B cell (primary cell): Measurements from ENCODE around the gene UACA. TPM values are rescaled to one million over a fixed set of nuclear protein-coding genes. Genes with fewer than 3 reads are reported as not detected.

Experiments
- ATAC-seq: fragments of 200-7000 bp; cut with Tn5 transposase; one replicate; pipeline ENCODE4 v1.10.0; 2021; ENCODE audit warnings: low read depth, mild to moderate bottlenecking, moderate number of reproducible peaks, moderate library complexity
- CTCF ChIA-PET: fragments of 350-600 bp; sonication (Branson Sonifier 250); formaldehyde crosslinking; loops from one replicate; lab custom pipeline; 2021; ENCODE audit warnings: antibody characterized with exemption, inconsistent platforms; lab: Charles Lee
- POLR2A ChIA-PET: fragments of 350-600 bp; sonication (Branson Sonifier 250); formaldehyde crosslinking; loops from one replicate; lab custom pipeline; 2021; ENCODE audit warnings: antibody characterized with exemption; lab: Charles Lee
- DNase-seq: peaks from one replicate; pipeline ENCODE4 v3.0.0; 2013
- H2AFZ ChIP-seq: 2 replicates; pipeline ENCODE4 v1.6.1; 2012; ENCODE audit warnings: mild to moderate bottlenecking, low read depth, low read length; ENCODE audit not compliant: insufficient read depth, poor library complexity, severe bottlenecking
- H3K27ac ChIP-seq, 2 donors: 1 replicate in 1 of 2; 2 replicates in 1 of 2; pipeline ENCODE4 v1.5.1; 2012 to 2013; ENCODE audit warnings: low read length in 2 of 2, mild to moderate bottlenecking in 2 of 2, moderate library complexity in 1 of 2
- H3K27me3 ChIP-seq, 4 experiments: fragments of 200-600 bp in 1 of 4; sonication (generic) in 1 of 4; replicated peaks in 1 of 4; 1 replicate in 2 of 4; 2 replicates in 2 of 4; pipeline versions ENCODE4 v1.6.1 to v1.7.0; 2013 to 2016; ENCODE audit warnings: low read length in 3 of 4, mild to moderate bottlenecking in 2 of 4, mixed read lengths in 1 of 4, moderate library complexity in 1 of 4; ENCODE audit not compliant: insufficient read depth in 4 of 4, control insufficient read depth in 3 of 4; ENCODE audit errors: control extremely low read depth in 1 of 4
- H3K36me3 ChIP-seq, 2 experiments: replicated peaks in 1 of 2; 1 replicate in 1 of 2; 2 replicates in 1 of 2; pipeline versions ENCODE4 v1.6.1 to v1.7.1; 2013; ENCODE audit warnings: low read length in 1 of 2; ENCODE audit not compliant: insufficient read depth in 2 of 2, control insufficient read depth in 1 of 2; ENCODE audit errors: control extremely low read depth in 1 of 2, extremely low read depth in 1 of 2
- H3K4me1 ChIP-seq, 2 donors: fragments of 200-600 bp in 1 of 2; sonication (generic) in 1 of 2; 1 replicate in 1 of 2; 2 replicates in 1 of 2; pipeline versions ENCODE4 v1.5.1 to v1.6.1; 2013 to 2017; ENCODE audit warnings: low read length in 2 of 2; ENCODE audit not compliant: control insufficient read depth in 2 of 2, insufficient read depth in 2 of 2
- H3K4me2 ChIP-seq: replicated peaks from 2 replicates; pipeline ENCODE3; 2012; ENCODE audit warnings: mild to moderate bottlenecking, low read depth, low read length; ENCODE audit not compliant: poor library complexity, severe bottlenecking
- H3K4me3 ChIP-seq, 5 experiments: fragments of 200-600 bp in 1 of 5; sonication (generic) in 1 of 5; 1 replicate in 3 of 5; 2 replicates in 2 of 5; pipeline versions ENCODE4 v1.5.1 to v1.7.0; 2011 to 2016; ENCODE audit warnings: low read length in 4 of 5, mild to moderate bottlenecking in 4 of 5, low read depth in 2 of 5, control low read depth in 1 of 5, moderate library complexity in 1 of 5; ENCODE audit not compliant: insufficient read depth in 1 of 5; ENCODE audit errors: control extremely low read depth in 1 of 5, extremely low read depth in 1 of 5
- H3K79me2 ChIP-seq: fragments of 200-600 bp; sonication (generic); one replicate; pipeline ENCODE4 v1.6.0; 2016; ENCODE audit warnings: low read length; ENCODE audit not compliant: control insufficient read depth, insufficient read depth
- H3K9ac ChIP-seq: fragments of 200-600 bp; sonication (generic); 2 replicates; pipeline ENCODE4 v1.6.1; 2017; ENCODE audit warnings: mild to moderate bottlenecking, low read length, moderate library complexity
- H3K9me3 ChIP-seq, 3 donors: one replicate each; pipeline versions ENCODE4 v1.6.1 to v1.7.1; 2013; ENCODE audit warnings: low read length in 2 of 3; ENCODE audit not compliant: control insufficient read depth in 2 of 3, insufficient read depth in 1 of 3; ENCODE audit errors: control extremely low read depth in 1 of 3
- H4K20me1 ChIP-seq: 2 replicates; pipeline ENCODE4 v1.6.0; 2012; ENCODE audit warnings: mild to moderate bottlenecking, low read length; ENCODE audit not compliant: insufficient read depth, control insufficient read depth, poor library complexity, severe bottlenecking
- H3K27ac Mint-ChIP-seq: one replicate; pipeline ENCODE4 v1.8.0; 2021; ENCODE audit warnings: mixed read lengths
- H3K27me3 Mint-ChIP-seq: one replicate; pipeline ENCODE4 v1.8.0; 2021; ENCODE audit warnings: mixed read lengths
- H3K4me1 Mint-ChIP-seq: one replicate; pipeline ENCODE4 v1.8.0; 2021; ENCODE audit warnings: mixed read lengths
- H3K4me3 Mint-ChIP-seq: one replicate; pipeline ENCODE4 v1.8.0; 2021; ENCODE audit warnings: mixed read lengths
- H3K9me3 Mint-ChIP-seq: one replicate; pipeline ENCODE4 v1.8.0; 2022; ENCODE audit warnings: mixed read lengths; ENCODE audit not compliant: insufficient read depth
- EZH2 ChIP-seq: IDR thresholded peaks from 2 replicates; pipeline ENCODE4 v1.6.1; 2012; ENCODE audit warnings: borderline replicate concordance, low read depth, mild to moderate bottlenecking, moderate library complexity, low read length; ENCODE audit not compliant: insufficient read depth, poor library complexity, severe bottlenecking
- WGBS: methylation state at CpG from one replicate; pipeline ENCODE4 v1.1.5; 2013; ENCODE audit warnings: missing lambda C conversion rate; ENCODE audit not compliant: insufficient coverage; 5-methylcytosine and 5-hydroxymethylcytosine counted together
- intact Hi-C: fragments of 100-400 bp; cut with micrococcal nuclease; formaldehyde crosslinking; loops from one replicate; pipeline ENCODE4 v1.10.0; 2022
- polyA plus RNA-seq: library from polyadenylated mRNA; depleted of rRNA; stranded (reverse); fragments of >200 nt; gene quantifications from 2 replicates; pipeline ENCODE4 v1.2.3, GENCODE V29; 2012
- total RNA-seq, 2 donors: library from RNA; stranded (reverse); fragments of 120-200 nt in 1 of 2; gene quantifications; 1 replicate in 1 of 2; 2 replicates in 1 of 2; pipeline versions ENCODE4 v1.2.3 to v1.2.4, GENCODE V29; 2013 to 2022
- TF ChIP-seq, protein P1 (sequence below): fragments of 200-600 bp; IDR thresholded peaks from one replicate; pipeline ENCODE4 v1.8.0; 2022; ENCODE audit warnings: antibody characterized with exemption, mild to moderate bottlenecking

UACA gene
- total and polyA plus RNA-seq, 2 donors (not counting 1 experiment from before 2014, with no cell fraction given) = 2.7 to 3.3 TPM

- CTCF ChIA-PET = interaction anchor here (0.6 kb wide), 2 partner anchors 15 to 23 kb away, joined by 3 read pairs; no protein-coding TSS in a partner anchor
Observed at GRCh38 chr15:70794596-70795310, 31.4 kb upstream of the UACA start.

DNA sequence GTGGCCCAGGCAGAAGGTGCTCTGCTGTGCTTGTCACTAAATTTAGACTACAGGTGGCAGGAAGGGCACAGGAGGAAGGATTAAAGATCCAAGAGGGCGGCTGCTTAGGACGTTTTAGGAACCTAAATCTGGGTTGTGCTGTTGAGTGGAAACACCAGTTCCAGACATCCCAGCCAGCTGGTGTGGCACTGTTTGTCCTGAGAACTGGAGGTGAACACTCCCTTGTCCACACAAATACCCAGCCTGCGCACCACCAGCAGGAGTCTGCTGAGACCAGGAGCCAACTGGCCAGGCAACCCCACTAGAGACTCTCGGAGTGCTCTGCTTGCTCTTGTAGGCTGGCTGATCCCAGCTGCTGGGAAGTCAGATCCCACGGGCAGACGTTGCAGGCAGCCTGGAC lies 30.3 kb upstream of the UACA start:
- Histone ChIP-seq H3K36me3 (no peaks in the 10 kb centered on the region), H3K4me3 (no peak overlapping the region), H3K4me2 (no peak overlapping the region), H3K9ac (no peak overlapping the region), H3K4me1 (no peaks in the 10 kb centered on the region), H3K27ac (no peak overlapping the region), H4K20me1 (no peaks in the 10 kb centered on the region), H3K9me3 (no peaks in the 10 kb centered on the region), H3K79me2 (no peaks in the 10 kb centered on the region), H2AFZ (no peak overlapping the region), H3K27me3 (peaks cover 0 to 11% (median 0%) of the 10 kb centered on the region in 4 experiments)
- H3K27ac Mint-ChIP-seq = no peak overlapping the region
- TF ChIP-seq EZH2 = no peak
- TF ChIP-seq, protein P1, sequence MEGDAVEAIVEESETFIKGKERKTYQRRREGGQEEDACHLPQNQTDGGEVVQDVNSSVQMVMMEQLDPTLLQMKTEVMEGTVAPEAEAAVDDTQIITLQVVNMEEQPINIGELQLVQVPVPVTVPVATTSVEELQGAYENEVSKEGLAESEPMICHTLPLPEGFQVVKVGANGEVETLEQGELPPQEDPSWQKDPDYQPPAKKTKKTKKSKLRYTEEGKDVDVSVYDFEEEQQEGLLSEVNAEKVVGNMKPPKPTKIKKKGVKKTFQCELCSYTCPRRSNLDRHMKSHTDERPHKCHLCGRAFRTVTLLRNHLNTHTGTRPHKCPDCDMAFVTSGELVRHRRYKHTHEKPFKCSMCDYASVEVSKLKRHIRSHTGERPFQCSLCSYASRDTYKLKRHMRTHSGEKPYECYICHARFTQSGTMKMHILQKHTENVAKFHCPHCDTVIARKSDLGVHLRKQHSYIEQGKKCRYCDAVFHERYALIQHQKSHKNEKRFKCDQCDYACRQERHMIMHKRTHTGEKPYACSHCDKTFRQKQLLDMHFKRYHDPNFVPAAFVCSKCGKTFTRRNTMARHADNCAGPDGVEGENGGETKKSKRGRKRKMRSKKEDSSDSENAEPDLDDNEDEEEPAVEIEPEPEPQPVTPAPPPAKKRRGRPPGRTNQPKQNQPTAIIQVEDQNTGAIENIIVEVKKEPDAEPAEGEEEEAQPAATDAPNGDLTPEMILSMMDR = no peak
- ChIA-PET POLR2A (interaction anchor here (0.6 kb wide), 1 partner anchor 11 kb away, joined by 3 read pairs; no protein-coding TSS in a partner anchor), CTCF (no interaction called here)
- no peak overlapping the region for H3K4me3 Mint-ChIP-seq
- no peaks in the 10 kb centered on the region for H3K4me1 Mint-ChIP-seq
- H3K27me3 Mint-ChIP-seq = peaks cover 13% of the 10 kb centered on the region
- intact Hi-C loops = no loop called here
- no peak for DNase-seq
- no peak for ATAC-seq
- WGBS = 100% methylated on average over 1 of the region's 6 CpGs
- no peaks in the 10 kb centered on the region for H3K9me3 Mint-ChIP-seq

More at GRCh38 chr15:70794596-70795310, 31.4 kb upstream of the UACA start:
- Histone ChIP-seq H3K27ac (no peak overlapping the region), H3K27me3 (peaks cover 0 to 11% (median 0%) of the 10 kb centered on the region in 4 experiments), H3K4me3 (no peak overlapping the region), H3K79me2 (no peaks in the 10 kb centered on the region), H3K9ac (no peak overlapping the region), H3K4me1 (no peaks in the 10 kb centered on the region), H3K9me3 (no peaks in the 10 kb centered on the region), H3K4me2 (no peak overlapping the region), H3K36me3 (no peaks in the 10 kb centered on the region), H4K20me1 (no peaks in the 10 kb centered on the region), H2AFZ (no peak overlapping the region)
- no peak overlapping the region for H3K4me3 Mint-ChIP-seq
- H3K4me1 Mint-ChIP-seq = no peaks in the 10 kb centered on the region
- intact Hi-C loops = no loop called here
- 73% methylated on average over 5 of the region's 12 CpGs for WGBS
- no peak overlapping the region for H3K27ac Mint-ChIP-seq
- no peak for ATAC-seq
- TF ChIP-seq, protein P1 = no peak
- no peak for TF ChIP-seq EZH2
- DNase-seq = no peak
- H3K27me3 Mint-ChIP-seq = peaks cover 13% of the 10 kb centered on the region
- POLR2A ChIA-PET = no interaction called here
- no peaks in the 10 kb centered on the region for H3K9me3 Mint-ChIP-seq
